Measurements from ENCODE around the gene AHNAK.

The AHNAK gene

DNA sequence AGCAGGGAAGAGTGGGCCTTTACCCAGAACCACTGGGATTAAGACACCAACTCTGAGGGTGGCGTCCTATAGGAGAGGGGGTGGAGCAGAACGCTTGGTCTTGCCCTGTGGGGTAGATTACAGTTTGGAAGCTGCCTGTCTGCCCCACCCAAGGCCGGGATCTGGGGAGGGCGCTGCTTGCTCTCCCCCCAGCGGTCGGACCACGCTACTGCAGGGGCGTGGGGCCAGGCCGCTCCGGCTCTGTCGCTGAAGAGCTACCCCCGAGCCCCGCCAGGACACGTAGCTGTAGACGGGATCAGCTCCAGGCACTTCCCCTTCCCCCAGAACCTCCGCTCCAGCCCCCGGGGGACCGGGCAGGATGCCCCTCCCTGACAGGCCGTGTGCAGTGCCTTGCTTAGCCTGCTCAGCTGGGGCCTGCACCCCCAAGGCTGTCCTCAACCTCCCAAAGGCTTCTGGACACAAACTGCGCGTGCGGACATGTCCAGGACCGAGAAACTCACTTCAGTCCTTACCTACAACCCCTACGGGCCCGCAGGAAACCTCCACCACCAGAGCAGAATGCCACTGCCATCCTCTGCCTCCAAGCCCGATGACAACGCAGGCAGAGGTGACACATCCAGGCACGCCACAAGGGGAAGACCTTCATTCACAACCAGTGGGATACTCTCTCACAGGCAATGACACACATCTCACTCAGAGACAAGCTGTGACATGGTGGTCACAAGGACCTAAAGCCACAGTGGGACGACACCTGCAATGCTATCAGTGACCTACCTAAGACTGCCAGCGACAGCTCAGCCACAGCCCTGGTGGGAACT, 3.6 kb downstream of the AHNAK start:
- peak overlapping the region; percentile 95 to 98 for H3K9ac ChIP-seq (ENCODE audit: low read depth in 1 of 2, low read length in 2 of 2)
- no peaks in the 10 kb centered on the region for H3K9me3 ChIP-seq (ENCODE audit: control insufficient read depth in 1 of 2, low read length in 2 of 2)
- H3K27ac ChIP-seq (ENCODE audit: low read depth, low read length), result peak overlapping the region; percentile 93
- H3K4me3 ChIP-seq (ENCODE audit: low read depth in 1 of 2, low read length in 2 of 2), result peak overlapping the region; percentile 94 to 96
- H3K36me3 ChIP-seq (ENCODE audit: control insufficient read depth in 1 of 2, insufficient read depth in 2 of 2, low read length in 2 of 2), result peaks cover 0 to 6% of the 10 kb centered on the region in 2 donors
- peaks cover 74 to 86% of the 10 kb centered on the region in 2 donors for H3K4me1 ChIP-seq (ENCODE audit: control insufficient read depth in 1 of 2, insufficient read depth in 2 of 2, low read length in 2 of 2)
- H3K27me3 ChIP-seq (ENCODE audit: control insufficient read depth in 1 of 2, insufficient read depth in 2 of 2, low read length in 2 of 2), result no peaks in the 10 kb centered on the region

DNA sequence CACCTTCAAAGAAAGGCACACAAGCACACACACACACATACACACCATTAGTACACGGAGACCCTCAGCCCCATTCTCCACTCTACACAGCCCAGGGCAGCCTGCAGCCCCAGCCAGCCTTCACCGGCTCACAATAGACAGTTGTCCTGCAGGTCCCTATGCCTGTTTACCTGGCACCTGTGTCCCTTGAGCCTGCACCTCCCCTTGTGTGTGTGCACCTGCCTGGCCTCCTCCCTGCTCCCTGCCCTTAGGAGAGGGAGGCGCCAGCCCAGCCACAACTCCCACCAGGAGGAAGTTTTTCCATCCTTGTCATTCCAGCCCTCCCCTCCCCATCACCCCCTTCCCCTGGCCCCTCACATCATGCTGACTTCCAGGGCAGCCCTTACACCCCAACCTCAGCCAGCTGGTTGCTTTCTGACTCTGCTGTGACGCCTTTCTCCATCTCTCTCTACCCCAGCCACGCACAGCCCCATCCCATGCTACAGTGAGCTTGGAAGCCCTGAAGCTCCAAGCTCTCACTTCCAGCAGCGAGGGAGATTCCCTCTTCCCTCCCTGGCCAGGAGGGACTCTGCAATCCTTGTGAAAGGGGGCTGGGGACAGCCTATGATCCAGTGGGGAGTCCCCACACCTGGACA, 4.4 kb downstream of the AHNAK start:
- no peaks in the 10 kb centered on the region for H3K27me3 ChIP-seq (ENCODE audit: control insufficient read depth in 1 of 2, insufficient read depth in 2 of 2, low read length in 2 of 2)
- H3K9ac ChIP-seq (ENCODE audit: low read depth in 1 of 2, low read length in 2 of 2), result peak overlapping the region; percentile 95 to 98
- peak overlapping the region; percentile 94 to 96 for H3K4me3 ChIP-seq (ENCODE audit: low read depth in 1 of 2, low read length in 2 of 2)
- H3K9me3 ChIP-seq (ENCODE audit: control insufficient read depth in 1 of 2, low read length in 2 of 2), result no peaks in the 10 kb centered on the region
- H3K4me1 ChIP-seq (ENCODE audit: control insufficient read depth in 1 of 2, insufficient read depth in 2 of 2, low read length in 2 of 2), result peaks cover 69 to 86% of the 10 kb centered on the region in 2 donors
- H3K27ac ChIP-seq (ENCODE audit: low read depth, low read length), result peak overlapping the region; percentile 93
- peaks cover 0 to 6% of the 10 kb centered on the region in 2 donors for H3K36me3 ChIP-seq (ENCODE audit: control insufficient read depth in 1 of 2, insufficient read depth in 2 of 2, low read length in 2 of 2)

DNA sequence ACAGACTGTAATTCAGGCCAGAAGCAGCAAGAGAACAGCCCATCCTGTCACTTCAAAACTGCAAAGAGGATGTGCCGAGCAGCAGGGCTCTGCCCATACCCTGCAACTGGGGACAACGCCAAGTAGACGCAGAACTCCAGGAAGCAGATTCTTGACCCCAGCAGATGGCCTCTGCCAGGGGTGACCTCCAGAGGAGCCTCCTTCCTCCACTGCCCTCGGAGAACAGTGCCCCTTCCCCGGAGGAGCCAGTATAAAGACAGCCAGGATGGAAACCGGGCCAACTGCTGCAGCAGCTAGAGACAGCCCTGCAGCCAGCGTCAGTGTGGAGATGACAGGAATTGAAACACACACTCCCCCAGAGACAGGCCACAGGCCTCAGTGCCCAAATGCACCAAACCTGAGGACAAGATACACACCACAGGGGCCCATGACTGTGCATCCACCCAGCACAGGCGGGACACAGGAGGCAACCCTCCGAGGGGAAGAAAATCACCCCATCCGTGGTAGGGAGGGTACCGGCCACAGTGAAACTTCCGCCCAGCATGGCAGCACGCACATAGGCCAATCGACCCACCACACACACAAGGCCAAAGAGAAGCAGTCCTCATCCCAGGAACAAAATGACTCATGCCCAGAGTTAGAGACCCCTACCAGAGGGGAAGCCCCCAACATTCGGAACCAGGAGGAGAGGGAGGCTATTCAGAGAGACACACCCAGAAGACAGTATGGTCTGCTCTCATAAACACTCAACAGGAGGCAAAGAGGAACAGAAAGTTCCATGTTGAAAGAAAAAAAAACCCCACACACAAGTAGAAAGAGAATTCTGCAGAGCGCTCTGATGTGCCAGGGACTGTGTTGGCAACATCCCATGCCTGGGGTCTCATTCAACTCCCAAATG, 5.6 kb downstream of the AHNAK start:
- no peaks in the 10 kb centered on the region for H3K27me3 ChIP-seq (ENCODE audit: control insufficient read depth in 1 of 2, insufficient read depth in 2 of 2, low read length in 2 of 2)
- H3K9me3 ChIP-seq (ENCODE audit: control insufficient read depth in 1 of 2, low read length in 2 of 2), result no peaks in the 10 kb centered on the region
- peak overlapping the region; percentile 54 to 98 for H3K9ac ChIP-seq (ENCODE audit: low read depth in 1 of 2, low read length in 2 of 2)
- H3K4me1 ChIP-seq (ENCODE audit: control insufficient read depth in 1 of 2, insufficient read depth in 2 of 2, low read length in 2 of 2), result peaks cover 69 to 88% of the 10 kb centered on the region in 2 donors
- H3K36me3 ChIP-seq (ENCODE audit: control insufficient read depth in 1 of 2, insufficient read depth in 2 of 2, low read length in 2 of 2), result peaks cover 0 to 8% of the 10 kb centered on the region in 2 donors
- peak overlapping the region; percentile 55 to 94 for H3K4me3 ChIP-seq (ENCODE audit: low read depth in 1 of 2, low read length in 2 of 2)
- H3K27ac ChIP-seq (ENCODE audit: low read depth, low read length), result no peak overlapping the region

DNA sequence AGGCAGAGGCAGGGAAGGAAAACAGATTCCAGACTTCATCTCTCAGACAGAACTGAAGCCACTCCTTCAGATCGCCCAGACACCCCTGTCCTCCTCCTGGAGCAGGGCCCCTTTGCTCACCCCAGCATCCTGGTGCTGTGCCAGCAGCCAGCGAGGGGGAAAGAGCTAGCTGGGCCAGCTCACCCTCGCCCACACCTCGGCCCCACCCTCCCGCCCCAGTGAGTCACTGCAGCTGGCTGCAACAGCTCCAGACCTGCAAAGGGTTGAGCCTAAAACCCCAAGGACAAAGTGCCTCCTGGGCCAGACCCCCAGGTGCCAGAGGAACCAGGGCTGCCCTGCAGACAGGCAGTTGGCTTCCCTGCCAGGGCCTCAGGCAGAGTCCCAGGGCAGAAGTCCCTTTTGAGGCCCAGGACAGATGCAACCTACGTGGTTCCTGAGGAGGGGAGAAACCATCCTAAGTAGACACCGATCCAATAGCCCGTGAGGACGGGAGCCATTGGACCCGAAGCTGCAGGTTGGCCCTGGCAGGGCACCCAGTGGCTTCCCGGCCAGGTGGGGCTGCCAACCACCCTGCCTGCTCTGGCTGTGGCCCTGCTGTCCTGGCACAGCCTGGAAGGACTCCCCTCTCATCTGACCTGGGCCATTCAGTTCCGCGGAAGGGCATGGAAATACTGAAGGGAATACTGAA, 7.2 kb downstream of the AHNAK start:
- peaks cover 64 to 81% of the 10 kb centered on the region in 2 donors for H3K4me1 ChIP-seq (ENCODE audit: control insufficient read depth in 1 of 2, insufficient read depth in 2 of 2, low read length in 2 of 2)
- H3K9ac ChIP-seq (ENCODE audit: low read depth in 1 of 2, low read length in 2 of 2), result peak overlapping the region; percentile 39 to 54
- H3K9me3 ChIP-seq (ENCODE audit: control insufficient read depth in 1 of 2, low read length in 2 of 2), result no peaks in the 10 kb centered on the region
- peak overlapping the region; percentile 46 to 50 for H3K4me3 ChIP-seq (ENCODE audit: low read depth in 1 of 2, low read length in 2 of 2)
- peaks cover 9 to 24% of the 10 kb centered on the region in 2 donors for H3K36me3 ChIP-seq (ENCODE audit: control insufficient read depth in 1 of 2, insufficient read depth in 2 of 2, low read length in 2 of 2)
- H3K27me3 ChIP-seq (ENCODE audit: control insufficient read depth in 1 of 2, insufficient read depth in 2 of 2, low read length in 2 of 2), result no peaks in the 10 kb centered on the region
- peak overlapping the region; percentile 70 for H3K27ac ChIP-seq (ENCODE audit: low read depth, low read length)

DNA sequence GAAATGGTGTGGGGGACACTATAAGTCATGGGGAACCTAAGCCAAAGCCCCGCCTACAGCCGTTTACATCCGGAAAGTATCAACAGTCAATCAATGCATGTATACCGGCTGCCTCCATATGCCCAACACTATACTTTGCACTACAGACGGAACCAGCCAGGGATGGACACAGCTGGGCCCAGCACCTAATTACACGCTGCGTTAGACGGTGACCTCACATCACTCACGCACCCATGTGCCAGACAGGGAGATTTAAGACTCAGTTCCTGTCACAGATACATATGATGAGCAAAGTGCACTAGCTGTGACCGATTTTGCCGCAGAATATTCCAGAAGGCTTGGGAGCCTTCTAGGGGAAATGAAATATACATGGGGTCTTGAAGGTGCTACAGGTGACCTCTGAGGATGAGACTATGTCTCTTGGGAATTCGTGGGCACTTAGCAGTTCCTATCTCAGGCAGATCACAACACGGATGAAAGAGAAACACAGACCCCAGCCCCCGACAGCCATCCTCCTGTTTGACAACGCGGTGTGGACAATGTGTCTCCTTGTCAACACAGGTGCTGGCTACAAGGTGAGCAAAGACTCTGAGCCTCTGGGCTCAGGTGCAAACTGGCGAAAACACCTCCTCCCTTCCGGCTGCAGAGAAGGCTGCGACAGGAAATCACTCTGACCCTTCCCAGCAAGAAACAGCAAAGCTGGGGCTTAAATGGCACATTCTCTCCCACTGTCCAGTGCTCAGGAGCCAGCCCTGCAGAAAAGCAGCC, 8.0 kb downstream of the AHNAK start:
- Histone ChIP-seq H3K4me3 (ENCODE audit: low read depth in 1 of 2, low read length in 2 of 2) (peak overlapping the region; percentile 33 to 46), H3K27me3 (ENCODE audit: control insufficient read depth in 1 of 2, insufficient read depth in 2 of 2, low read length in 2 of 2) (no peaks in the 10 kb centered on the region), H3K9me3 (ENCODE audit: control insufficient read depth in 1 of 2, low read length in 2 of 2) (no peaks in the 10 kb centered on the region), H3K9ac (ENCODE audit: low read depth in 1 of 2, low read length in 2 of 2) (peak overlapping the region; percentile 34 to 35), H3K36me3 (ENCODE audit: control insufficient read depth in 1 of 2, insufficient read depth in 2 of 2, low read length in 2 of 2) (peaks cover 17 to 32% of the 10 kb centered on the region in 2 donors), H3K27ac (ENCODE audit: low read depth, low read length) (peak overlapping the region; percentile 36), H3K4me1 (ENCODE audit: control insufficient read depth in 1 of 2, insufficient read depth in 2 of 2, low read length in 2 of 2) (peaks cover 60 to 73% of the 10 kb centered on the region in 2 donors)

DNA sequence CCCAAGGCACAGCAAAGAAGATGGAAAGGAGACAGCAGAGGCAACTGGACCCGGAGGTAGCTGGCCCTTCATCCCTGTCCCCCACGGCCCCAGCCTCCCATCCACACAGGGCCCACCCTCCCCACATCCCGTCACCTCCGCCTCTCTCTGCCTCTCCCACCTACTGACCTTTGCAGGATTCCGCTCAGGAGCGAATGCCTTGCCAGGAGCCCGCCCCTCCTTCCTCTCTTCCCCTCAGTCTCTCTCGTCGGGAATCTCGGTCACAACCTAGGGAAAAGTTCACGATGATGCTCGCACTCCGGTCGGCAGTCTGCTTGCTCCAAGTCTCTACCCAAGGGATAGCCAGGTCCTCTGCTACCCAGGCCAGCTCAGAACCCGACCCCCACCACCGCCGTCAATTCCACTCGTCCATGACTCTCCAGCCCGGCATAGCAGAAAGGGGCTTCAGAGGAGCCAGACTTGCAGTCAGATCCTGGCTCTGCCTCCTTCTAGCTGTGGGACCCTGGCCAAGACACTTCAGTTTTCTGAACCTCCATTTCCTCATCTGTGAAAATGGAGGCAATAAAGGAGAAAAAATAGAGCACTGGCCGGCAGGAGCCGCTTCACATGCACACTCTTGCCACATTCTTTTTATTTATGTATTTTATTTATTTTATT, 10.2 kb downstream of the AHNAK start:
- Histone ChIP-seq H3K4me3 (ENCODE audit: low read depth in 1 of 2, low read length in 2 of 2) (no peak overlapping the region), H3K4me1 (ENCODE audit: control insufficient read depth in 1 of 2, insufficient read depth in 2 of 2, low read length in 2 of 2) (peaks cover 38 to 52% of the 10 kb centered on the region in 2 donors), H3K27me3 (ENCODE audit: control insufficient read depth in 1 of 2, insufficient read depth in 2 of 2, low read length in 2 of 2) (no peaks in the 10 kb centered on the region), H3K9me3 (ENCODE audit: control insufficient read depth in 1 of 2, low read length in 2 of 2) (no peaks in the 10 kb centered on the region), H3K27ac (ENCODE audit: low read depth, low read length) (no peak overlapping the region), H3K9ac (ENCODE audit: low read depth in 1 of 2, low read length in 2 of 2) (no peak overlapping the region), H3K36me3 (ENCODE audit: control insufficient read depth in 1 of 2, insufficient read depth in 2 of 2, low read length in 2 of 2) (peaks cover 38 to 51% of the 10 kb centered on the region in 2 donors)

DNA sequence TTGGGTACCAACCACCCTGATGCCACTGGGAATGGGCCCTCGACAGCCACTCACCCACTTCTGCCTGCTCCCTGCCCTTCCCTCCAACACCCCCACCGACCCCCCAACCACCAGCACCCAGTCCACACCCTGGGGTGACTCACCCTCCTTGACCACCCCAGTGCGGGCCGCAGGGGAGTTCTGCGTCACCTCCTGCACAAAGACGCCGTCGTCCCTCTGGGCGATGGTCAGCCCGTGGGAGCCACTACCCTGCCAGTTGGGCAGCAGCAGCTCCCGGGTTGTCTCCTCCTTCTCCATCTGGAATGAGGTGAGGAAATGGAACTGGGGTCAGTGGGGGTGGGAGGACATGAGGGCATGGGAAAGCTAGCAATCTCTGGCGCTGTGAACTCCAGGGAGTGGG, 10.8 kb downstream of the AHNAK start:
- H3K9ac ChIP-seq (ENCODE audit: low read depth in 1 of 2, low read length in 2 of 2), result no peak overlapping the region
- H3K4me3 ChIP-seq (ENCODE audit: low read depth in 1 of 2, low read length in 2 of 2), result no peak overlapping the region
- H3K4me1 ChIP-seq (ENCODE audit: control insufficient read depth in 1 of 2, insufficient read depth in 2 of 2, low read length in 2 of 2), result peaks cover 32 to 45% of the 10 kb centered on the region in 2 donors
- no peak overlapping the region for H3K27ac ChIP-seq (ENCODE audit: low read depth, low read length)
- H3K36me3 ChIP-seq (ENCODE audit: control insufficient read depth in 1 of 2, insufficient read depth in 2 of 2, low read length in 2 of 2), result peaks cover 43 to 57% of the 10 kb centered on the region in 2 donors
- no peaks in the 10 kb centered on the region for H3K27me3 ChIP-seq (ENCODE audit: control insufficient read depth in 1 of 2, insufficient read depth in 2 of 2, low read length in 2 of 2)
- H3K9me3 ChIP-seq (ENCODE audit: control insufficient read depth in 1 of 2, low read length in 2 of 2), result no peaks in the 10 kb centered on the region

DNA sequence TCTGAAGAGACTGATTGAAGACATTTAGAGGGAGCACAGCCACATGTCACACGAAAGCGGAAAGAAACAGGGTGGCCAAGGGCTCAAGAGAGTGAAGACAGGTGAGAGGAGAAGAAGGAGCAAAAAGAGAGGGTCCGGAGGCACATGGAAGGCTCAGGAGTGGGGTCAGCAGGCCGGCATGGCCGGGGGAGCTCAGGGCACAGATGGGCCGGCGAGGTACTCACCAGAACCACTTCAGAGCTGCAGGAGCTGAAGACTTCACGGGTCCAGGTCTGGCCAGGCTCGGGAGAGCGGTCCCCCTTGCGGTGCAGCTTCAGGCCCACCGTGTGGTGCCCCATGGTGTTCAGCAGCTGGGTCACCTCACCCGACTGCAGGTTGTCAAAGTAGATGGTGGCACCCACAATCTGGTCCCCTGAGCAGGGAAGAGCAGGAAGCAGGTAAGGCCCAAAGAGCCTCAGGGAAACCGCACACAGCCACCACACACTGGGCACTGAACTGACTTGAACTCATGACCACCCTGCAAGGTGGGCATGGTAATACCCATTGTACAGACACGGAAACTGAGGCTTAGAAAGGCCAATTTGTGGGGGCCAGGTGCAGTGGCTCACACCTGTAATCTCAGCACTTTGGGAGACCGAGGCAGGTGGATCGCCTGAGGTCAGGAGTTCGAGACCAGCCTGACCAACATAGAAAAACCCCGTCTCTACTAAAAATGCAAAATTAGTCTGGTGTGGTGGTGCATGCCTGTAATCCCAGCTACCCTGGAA, 11.6 kb downstream of the AHNAK start:
- Histone ChIP-seq H3K4me3 (ENCODE audit: low read depth in 1 of 2, low read length in 2 of 2) (no peak overlapping the region), H3K27me3 (ENCODE audit: control insufficient read depth in 1 of 2, insufficient read depth in 2 of 2, low read length in 2 of 2) (no peaks in the 10 kb centered on the region), H3K36me3 (ENCODE audit: control insufficient read depth in 1 of 2, insufficient read depth in 2 of 2, low read length in 2 of 2) (peaks cover 43 to 66% of the 10 kb centered on the region in 2 donors), H3K9ac (ENCODE audit: low read depth in 1 of 2, low read length in 2 of 2) (no peak overlapping the region), H3K27ac (ENCODE audit: low read depth, low read length) (no peak overlapping the region), H3K9me3 (ENCODE audit: control insufficient read depth in 1 of 2, low read length in 2 of 2) (no peaks in the 10 kb centered on the region), H3K4me1 (ENCODE audit: control insufficient read depth in 1 of 2, insufficient read depth in 2 of 2, low read length in 2 of 2) (peaks cover 25 to 37% of the 10 kb centered on the region in 2 donors)
